GM23248 (cell line): ENCODE data around the gene ZPLD1.

Source experiments
- EZH2 ChIP-seq: fragments of 200-600 bp; sonication (generic); IDR thresholded peaks from 2 replicates; pipeline ENCODE4 v1.6.1; 2018; ENCODE audit warnings: antibody characterized with exemption, mild to moderate bottlenecking; ENCODE audit not compliant: insufficient read depth, poor library complexity, severe bottlenecking
- EZH2phosphoT487 ChIP-seq: fragments of 200-600 bp; sonication (generic); IDR thresholded peaks from 2 replicates; pipeline ENCODE4 v1.6.1; 2018; ENCODE audit warnings: antibody characterized with exemption, moderate library complexity, mild to moderate bottlenecking, low read depth; ENCODE audit not compliant: insufficient read depth

GRCh38 chr3:102447272-102447671 is 12.5 kb downstream of the ZPLD1 start:
- TF ChIP-seq EZH2phosphoT487 (no peak), EZH2 (no peak)
